ENCODE results near the gene NUBP1.
"Not testable (repeated sequence)": the region's sequence is repeated elsewhere in the genome, so short reads cannot be mapped to it uniquely, and the experiment has no call there.

The NUBP1 gene

GRCh38 chr16:10743610-10744369 is at the start of gene NUBP1:
NUBP1 (plus strand) TSS chr16:10743842; CDS start chr16:10743864, 22 bp downstream.
- peak; percentile 55 for DNase-seq

GRCh38 chr16:10693889-10694288 is 49.8 kb upstream of the NUBP1 start:
- DNase-seq = no peak

- no peak for DNase-seq
Measured at GRCh38 chr16:10694306-10694705, 49.3 kb upstream of the NUBP1 start.

- DNase-seq = no peak
Measured at GRCh38 chr16:10694830-10695229, 48.8 kb upstream of the NUBP1 start, which contains the start of gene TEKT5. TEKT5 (minus strand) TSS chr16:10694930; CDS start chr16:10694873, 57 bp downstream.

GRCh38 chr16:10699756-10700155 is 43.9 kb upstream of the NUBP1 start:
- DNase-seq = no peak

GRCh38 chr16:10708969-10709368 is 34.7 kb upstream of the NUBP1 start:
- DNase-seq = no peak

- DNase-seq = no peak
Measured at GRCh38 chr16:10728003-10728887, 15.4 kb upstream of the NUBP1 start.

- no peak for DNase-seq
Measured at GRCh38 chr16:10729104-10730048, 14.3 kb upstream of the NUBP1 start.

- DNase-seq = no peak
Measured at GRCh38 chr16:10731790-10732189, 11.9 kb upstream of the NUBP1 start.

GRCh38 chr16:10737068-10737625 is 6.5 kb upstream of the NUBP1 start:
- DNase-seq = no peak

- DNase-seq = no peak
Measured at GRCh38 chr16:10738231-10739077, 5.2 kb upstream of the NUBP1 start.

GRCh38 chr16:10740000-10740844 is 3.4 kb upstream of the NUBP1 start:
- DNase-seq = no peak

- no peak for DNase-seq
Measured at GRCh38 chr16:10740845-10741208, 2.8 kb upstream of the NUBP1 start.

- DNase-seq = not testable (repeated sequence)
Measured at GRCh38 chr16:10741249-10741648, 2.4 kb upstream of the NUBP1 start.

- no peak for DNase-seq
Measured at GRCh38 chr16:10741844-10742243, 1.8 kb upstream of the NUBP1 start.

- DNase-seq = no peak
Measured at GRCh38 chr16:10743227-10743609, 424 bp upstream of the NUBP1 start.

- no peak for DNase-seq
Measured at GRCh38 chr16:10744370-10745030, 858 bp downstream of the NUBP1 start.

- DNase-seq = no peak
Measured at GRCh38 chr16:10745841-10746240, 2.2 kb downstream of the NUBP1 start.

- no peak for DNase-seq
Measured at GRCh38 chr16:10750793-10751192, 7.2 kb downstream of the NUBP1 start.

GRCh38 chr16:10751291-10751697 is 7.7 kb downstream of the NUBP1 start:
- no peak for DNase-seq

All from cortex of kidney (tissue), 1 donor.